NCI-H187 (cell line): ENCODE results near the gene RPGR.

ENCODE experiments used
- DNase-seq, 2 experiments: peaks; one replicate each; lab custom pipeline; 2025; lab: John Stamatoyannopoulos, UW

The RPGR gene

DNA sequence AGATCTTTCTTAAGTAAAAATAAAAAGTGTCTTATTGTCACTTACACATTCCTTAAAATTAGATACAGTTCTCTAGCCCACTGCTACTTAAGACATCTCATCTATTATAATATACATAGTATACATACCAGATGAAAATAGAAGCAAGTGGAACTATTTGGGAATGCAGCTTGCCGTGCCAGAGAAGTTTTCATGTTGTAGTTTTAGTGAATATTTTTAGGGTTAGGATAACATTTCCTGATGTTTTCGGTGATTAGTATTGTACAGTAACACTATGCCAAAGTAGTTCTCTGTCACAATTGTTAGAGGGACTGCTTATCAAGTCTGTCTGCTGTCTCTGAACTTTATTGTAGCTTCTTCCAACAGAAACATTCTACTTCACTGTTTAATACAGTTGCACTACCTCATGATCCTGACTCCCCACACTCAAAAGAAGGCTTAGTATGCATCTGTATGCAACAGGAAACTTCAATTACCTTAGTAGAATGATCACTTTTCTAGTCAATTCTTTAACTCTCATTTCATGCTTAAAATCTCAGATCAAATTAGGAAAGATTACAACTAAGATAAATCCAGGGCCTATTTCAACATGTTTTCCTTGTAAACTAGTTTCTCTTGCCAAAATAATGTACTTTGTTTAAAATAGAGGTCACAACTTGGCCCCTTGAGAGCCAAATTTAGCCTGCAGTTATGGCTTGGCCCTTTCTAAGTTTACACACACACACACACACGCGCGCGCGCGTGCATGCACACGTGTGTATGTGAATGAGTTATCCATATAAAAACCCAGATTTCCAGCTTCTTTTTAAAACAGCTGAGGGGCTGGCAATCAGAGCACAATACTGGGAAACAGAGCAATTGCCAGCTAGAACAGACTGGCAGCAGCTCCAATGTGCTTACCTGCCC lies 64.3 kb downstream of the RPGR start:
- no peak for DNase-seq

DNA sequence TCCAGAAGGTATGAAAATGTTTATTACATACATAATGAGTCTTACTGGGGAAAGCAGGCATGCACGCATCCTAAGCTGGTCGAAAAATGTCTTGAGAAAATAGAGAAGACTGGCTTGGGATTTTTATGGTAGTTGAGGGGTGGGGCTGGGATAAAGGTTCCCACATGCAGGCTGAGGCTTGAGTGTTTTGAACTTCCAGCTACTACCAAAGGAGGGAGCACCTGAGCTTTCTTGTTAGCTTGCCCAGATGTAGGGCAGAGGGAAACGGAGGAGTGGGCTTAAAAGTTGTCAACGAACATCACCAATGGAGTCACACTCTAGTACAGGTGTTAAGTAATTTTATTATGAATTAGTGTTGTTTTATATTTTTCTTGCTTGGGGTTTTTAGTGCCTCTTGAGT lies 67.1 kb downstream of the RPGR start:
- no peak for DNase-seq

DNA sequence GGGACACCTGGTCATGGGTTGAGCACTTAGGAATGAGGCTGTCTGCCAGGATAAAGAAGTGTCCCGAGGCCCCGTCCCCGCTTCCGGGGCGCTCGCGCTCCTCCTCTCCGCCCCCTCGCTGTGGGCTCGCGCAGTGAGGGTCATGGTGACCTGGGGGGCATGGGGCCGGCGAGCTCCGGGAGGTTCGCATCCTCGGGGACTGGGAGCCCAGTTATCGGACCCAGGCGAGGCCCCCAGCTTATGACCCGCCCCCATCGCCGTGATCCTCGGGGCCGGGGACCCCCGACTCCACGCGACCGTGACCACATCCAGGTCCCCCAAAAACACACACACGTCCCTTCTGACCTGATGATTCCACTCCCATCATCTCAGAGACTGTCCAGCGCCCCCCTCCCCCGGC lies 71.3 kb downstream of the RPGR start:
- DNase-seq, result no peak

DNA sequence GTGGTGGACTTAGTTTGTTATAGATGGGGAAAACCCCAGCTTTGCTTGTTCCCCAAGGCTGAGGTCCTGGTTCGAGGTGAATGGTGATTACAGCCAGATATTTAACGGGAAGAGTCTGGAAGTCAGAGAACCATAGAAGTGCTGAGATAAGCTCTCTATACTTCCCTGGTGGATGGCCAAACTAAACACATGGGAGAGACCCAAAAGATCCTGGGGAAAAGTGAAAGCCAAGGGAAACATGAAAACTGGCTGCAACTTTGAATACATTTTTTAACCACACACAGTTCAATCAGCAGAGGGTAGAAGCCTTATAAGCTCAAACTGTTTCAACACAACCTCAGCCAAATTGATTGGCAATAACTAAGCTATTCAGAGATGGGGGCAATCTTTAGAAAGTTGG lies 77.3 kb downstream of the RPGR start:
- no peak for DNase-seq

DNA sequence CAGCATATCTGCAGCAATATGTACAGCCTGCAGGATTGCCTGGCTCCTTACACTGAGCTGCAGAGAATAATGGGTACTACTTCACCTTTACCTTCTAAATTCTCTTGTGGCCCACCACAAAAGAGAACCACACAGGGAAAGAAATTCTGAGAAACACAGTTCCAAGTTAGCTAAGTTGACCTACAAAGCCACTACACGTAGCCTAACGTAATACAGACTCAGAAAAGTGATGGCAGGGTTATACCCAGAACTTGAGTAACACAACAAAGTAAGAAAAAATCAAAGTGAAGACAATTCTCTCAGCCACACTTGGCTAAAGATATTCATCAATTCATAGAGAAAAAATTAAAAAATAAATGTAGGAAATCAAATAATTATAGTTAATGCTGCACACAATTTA lies 80.3 kb downstream of the RPGR start:
- no peak for DNase-seq

DNA sequence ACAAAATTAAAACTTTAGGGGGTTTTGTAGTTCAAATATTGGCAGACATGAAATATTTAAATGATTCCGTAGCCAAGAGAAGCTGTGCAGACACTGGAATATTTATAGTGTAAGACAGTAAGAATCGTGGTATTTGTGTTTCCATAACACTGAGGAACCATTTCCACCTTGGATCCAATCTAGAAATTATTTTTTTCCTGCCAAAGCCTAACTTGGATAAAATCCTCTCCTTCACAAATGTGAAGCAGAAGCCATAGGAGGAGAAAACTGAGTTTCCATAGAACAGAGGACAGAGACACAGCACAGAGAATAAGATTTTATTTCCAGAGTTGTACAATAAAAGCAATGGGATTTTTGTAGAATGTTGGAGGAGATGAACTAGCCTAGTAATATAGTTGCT lies 86.8 kb downstream of the RPGR start:
- DNase-seq, result no peak

DNA sequence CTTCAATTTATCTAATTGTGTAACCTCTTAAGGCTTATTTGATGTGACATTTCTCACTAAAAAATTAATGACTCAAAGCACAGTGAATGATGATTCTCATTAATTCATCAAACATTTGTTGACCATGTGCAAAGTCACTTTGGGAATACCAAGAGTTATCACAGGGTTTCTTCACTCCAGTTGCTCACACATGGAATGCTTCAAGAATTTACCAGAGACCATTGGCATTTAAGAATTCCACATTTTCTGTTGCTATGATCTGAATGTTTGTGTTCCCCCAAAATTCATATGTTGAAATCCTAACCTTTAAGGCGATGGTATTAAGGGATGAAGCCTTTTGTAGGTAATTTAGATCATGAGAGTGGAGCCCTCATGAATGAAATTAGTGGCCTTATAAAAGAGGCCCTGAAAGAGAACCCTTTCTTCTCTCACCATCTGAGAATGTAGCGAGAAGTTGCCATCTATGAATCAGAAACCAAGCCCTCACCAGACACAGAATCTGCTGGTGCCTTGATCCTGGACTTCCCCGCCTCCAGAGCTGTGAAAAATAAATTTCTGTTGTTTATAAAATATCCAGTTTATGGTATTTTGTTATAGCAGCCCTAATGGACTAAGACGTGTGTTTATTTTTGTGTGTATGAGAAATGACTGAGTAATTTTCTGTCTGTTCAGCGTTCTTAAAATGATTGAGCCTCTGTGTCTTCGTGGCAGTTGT lies 90.3 kb downstream of the RPGR start:
- no peak for DNase-seq

DNA sequence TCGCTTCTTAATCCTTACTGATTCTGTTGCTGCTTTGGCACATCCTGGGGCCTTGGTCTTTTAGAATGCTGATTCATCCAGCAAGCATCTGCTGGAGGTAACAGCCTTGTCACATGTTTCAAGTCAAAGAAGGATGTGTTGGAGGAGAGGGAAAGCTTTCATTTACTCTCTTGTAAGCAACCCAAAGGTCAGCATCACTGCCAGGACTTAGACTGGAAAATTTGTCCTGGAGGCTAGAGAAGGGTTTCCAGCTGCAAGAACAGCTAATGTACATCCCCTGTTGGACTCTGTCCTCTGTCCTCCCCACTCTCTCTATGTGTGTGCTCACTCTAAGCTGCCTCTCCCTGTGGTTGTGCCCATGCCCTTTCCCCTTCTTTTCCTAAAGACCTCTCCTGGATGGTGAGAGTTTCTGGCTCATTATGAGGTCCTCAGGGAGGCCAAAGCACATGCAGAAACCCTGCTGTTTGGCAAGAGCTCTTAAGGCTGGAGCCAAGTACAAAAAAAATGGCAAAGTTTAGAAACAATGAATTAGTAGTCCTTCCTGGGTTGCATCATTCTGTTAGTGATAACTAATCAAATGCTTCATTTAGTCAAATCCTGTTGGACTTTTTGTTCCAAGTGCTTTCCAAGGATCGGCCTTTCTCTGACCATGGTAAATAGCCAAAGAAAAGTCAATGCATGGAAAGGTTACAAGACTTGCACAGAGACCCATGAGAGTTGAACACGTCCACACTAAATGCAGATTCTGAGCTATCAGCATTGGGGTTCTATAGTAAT lies 93.2 kb downstream of the RPGR start:
- DNase-seq, result no peak

DNA sequence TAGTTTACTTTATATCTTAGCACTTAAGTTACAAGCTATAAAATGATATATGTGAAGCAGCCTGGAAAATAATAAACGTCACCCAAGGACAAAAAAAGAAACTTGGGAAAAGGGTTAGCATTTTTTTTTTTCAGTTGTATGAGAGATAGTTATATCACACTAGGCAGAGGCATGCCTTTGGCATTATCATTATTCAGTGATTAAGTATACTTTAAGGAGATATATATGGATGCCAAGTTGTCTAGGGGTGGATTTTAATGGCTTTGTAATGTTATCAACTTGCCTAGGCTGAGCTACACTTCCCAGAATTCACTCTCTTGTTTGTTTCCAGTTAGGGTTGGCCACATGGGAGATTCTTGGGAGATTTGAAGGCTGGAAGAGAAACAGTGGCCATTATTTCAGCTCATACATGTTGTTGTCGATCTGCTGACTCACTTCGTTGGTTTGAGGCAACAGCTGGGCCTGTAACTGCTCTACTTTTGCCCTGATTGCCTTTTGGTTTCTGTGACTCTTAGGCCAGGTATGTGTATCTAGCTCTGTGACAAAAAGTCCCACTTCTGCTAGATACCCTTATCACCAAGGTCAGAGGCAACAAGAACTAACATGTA lies 95.1 kb downstream of the RPGR start:
- no peak for DNase-seq

DNA sequence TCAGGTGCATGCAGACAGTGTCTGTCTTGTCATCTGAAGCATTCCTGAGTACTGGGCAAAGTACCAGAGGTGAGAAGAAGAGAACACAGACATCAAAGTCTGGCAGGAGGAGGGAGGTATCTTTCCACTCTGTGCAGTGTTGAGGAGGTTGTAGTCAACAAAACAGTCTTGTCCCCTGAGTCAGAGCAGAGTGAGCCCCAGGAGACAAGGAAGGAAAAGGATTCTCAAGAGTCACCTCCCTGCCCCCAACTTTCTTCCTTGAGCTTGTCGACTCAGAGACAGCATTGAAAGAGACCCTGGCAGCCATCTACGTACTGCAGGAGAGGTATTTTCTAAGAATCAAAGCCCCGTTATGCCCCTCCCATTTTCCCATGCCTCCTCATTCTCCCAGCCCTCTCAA lies 102.2 kb downstream of the RPGR start:
- DNase-seq, result no peak

DNA sequence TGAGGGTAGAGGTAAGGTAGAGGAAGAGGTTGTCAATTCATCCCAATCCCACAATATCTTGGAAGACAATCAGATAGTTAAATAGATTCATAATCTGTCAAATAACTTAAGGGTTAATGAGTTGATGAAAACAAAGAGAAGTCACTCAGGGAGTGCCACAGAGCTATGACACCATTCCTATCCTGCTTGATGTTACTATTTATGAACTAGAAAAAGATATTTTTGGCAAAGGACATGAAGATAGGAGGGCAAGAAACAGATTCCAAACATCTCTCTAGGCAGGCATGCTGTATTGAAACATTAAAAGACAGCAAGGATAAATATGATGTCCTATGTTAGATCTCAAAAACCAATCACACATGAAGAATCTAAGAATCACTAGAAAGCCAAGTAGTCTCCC lies 103.1 kb downstream of the RPGR start:
- DNase-seq, result no peak

DNA sequence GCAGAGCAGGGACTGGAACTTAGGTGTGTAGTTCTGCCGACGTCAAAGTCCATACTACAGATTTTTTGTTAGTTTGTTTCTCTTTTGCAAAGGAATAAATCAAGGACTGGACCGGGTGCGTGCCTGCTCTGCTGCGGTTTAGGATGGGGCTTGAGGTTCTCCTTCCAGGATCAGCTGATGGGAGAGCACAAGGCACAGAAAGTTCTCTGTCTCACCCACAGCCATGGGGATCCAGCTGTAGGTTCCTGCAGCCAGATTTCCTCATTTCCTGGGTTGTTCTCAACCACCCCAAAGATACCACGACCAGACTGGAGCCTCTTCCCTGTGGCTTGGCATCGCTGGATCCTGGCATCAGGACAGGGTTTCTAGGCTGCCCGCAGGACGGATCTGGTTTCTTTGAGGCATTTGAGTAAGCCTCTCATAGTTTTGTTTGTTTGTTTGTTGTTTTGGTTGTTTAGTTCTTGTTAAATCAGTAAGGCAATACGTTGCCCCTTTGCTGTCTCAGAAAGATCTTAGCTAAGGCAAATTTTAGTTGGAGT lies 105.8 kb downstream of the RPGR start:
- DNase-seq, result no peak

DNA sequence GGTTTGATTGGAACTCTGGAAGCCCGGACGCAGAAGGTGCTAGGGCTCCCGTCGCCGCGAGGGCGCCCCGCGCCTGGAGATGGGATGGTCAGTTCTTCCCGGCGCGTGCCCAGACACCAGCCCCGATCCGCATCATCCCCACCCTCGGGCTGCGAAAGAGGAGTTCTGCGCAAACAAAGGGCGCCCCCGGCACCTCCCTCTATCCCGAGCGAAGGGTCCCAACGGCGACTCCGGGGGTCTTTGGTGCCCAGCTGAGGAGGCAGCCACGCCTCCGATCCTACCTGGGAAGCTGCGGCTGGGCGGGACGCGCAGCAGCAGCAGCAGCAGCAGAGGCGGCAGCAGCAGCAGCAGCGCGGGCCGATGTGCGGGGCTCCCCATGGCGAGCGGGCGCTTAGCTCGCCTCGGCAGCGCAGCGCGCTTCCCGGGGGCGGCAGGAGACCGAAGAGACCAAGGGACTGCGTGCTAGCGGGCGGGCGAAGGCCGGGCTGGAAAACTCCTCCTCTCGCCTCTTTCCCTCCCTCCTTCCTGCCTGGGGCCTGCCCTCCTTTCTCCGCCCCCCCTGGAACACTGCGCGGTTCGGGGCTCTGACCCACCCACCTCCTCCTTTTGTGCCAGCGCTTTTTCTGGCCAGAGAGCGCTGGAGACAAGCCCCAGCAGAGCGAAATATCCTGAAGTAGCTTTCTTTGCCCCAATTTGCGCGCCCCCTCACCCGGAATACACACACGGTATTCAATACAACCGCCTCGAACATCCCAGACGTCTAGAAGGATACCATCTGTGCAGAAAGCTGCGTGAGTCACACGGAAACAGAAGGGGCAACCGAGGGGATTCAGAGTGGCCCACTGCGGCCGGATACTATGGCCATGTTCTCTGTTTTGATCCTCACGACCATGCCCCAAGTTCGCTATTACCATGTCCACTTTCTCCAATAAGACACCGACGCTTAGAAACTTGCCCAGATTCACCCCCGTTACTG lies 106.6 kb downstream of the RPGR start, which contains the start of gene SRPX:
Gene SRPX (minus strand): TSS at position 457 of the 976 bp plus-strand sequence. CDS start 79 bp downstream, at position 378.
- DNase-seq, result no peak

DNA sequence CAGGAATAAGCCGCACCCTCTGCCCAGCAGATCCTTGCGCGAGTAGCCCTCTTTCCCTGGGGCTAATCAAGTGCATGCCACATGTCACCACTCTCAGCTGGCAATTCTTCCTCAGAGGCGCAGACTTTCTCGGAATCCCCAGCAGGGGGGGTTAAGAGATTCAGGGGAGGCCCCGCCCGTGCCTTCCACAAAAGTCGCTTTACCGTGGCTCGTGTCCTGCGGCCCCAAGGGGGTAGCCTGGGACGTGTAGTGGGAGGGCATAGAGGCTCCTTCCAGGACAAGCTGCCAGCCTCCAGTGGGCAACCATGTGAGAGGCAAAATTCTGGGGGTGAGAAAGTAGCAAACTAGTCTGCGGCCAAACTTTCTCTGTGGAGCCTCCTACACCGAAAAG lies 107.3 kb downstream of the RPGR start:
- no peak for DNase-seq
